Muscle layer of colon (tissue), 2 donors: ENCODE results near the gene STEAP2.
A peak's percentile ranks its signal among the peaks of the same experiment; 100 is the strongest.
"Not testable (repeated sequence)": the region's sequence is repeated elsewhere in the genome, so short reads cannot be mapped to it uniquely, and the experiment has no call there.

Experiments used
- H3K27ac ChIP-seq: one replicate; pipeline ENCODE4 v1.7.0; 2013; ENCODE audit warnings: low read depth, mild to moderate bottlenecking, low read length, moderate library complexity
- H3K27me3 ChIP-seq, 2 donors: one replicate each; pipeline ENCODE4 v1.7.0; 2013; ENCODE audit warnings: low read length in 2 of 2, mild to moderate bottlenecking in 2 of 2; ENCODE audit not compliant: insufficient read depth in 2 of 2, control insufficient read depth in 1 of 2
- H3K36me3 ChIP-seq: one replicate; pipeline ENCODE4 v1.7.0; 2013; ENCODE audit warnings: mild to moderate bottlenecking, low read length; ENCODE audit not compliant: insufficient read depth
- H3K4me1 ChIP-seq: one replicate; pipeline ENCODE4 v1.7.0; 2013; ENCODE audit warnings: mild to moderate bottlenecking, low read length; ENCODE audit not compliant: insufficient read depth
- H3K4me3 ChIP-seq, 2 donors: one replicate each; pipeline ENCODE4 v1.7.0; 2013; ENCODE audit warnings: low read length in 2 of 2, low read depth in 1 of 2, mild to moderate bottlenecking in 1 of 2, moderate library complexity in 1 of 2
- H3K9ac ChIP-seq: one replicate; pipeline ENCODE4 v1.7.0; 2013; ENCODE audit warnings: low read length
- H3K9me3 ChIP-seq: one replicate; pipeline ENCODE4 v1.7.0; 2013; ENCODE audit warnings: mild to moderate bottlenecking, low read length
- donor health status: abdominal sarcoma.
- donor health status: Adenocarcinoma of cecum.

The STEAP2 gene

DNA sequence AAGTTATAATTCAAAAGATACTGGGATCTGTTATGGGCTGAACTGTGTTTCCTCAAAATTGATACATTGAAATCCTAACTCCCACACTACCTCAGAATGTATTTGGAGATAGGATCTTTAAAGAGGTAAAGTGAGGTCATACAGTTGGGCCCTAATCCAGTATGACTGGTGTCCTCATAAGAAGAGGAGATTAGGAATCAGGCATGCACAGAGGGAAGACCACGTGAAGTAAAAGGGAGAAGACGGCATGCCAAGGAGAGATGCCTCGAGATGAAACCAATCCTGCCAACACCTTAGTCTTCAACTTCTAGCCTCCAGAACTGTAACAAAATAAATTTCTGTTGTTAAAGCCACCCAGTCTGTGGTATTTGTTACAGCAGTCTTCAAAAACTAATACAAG is 27.5 kb downstream of the STEAP2 start:
- H3K9ac ChIP-seq: no peak overlapping the region
- H3K4me1 ChIP-seq: peaks cover under 1% of the 10 kb centered on the region
- no peak overlapping the region for H3K4me3 ChIP-seq
- no peak overlapping the region for H3K27ac ChIP-seq
- no peaks in the 10 kb centered on the region for H3K36me3 ChIP-seq
- H3K27me3 ChIP-seq: no peaks in the 10 kb centered on the region
- no peaks in the 10 kb centered on the region for H3K9me3 ChIP-seq

DNA sequence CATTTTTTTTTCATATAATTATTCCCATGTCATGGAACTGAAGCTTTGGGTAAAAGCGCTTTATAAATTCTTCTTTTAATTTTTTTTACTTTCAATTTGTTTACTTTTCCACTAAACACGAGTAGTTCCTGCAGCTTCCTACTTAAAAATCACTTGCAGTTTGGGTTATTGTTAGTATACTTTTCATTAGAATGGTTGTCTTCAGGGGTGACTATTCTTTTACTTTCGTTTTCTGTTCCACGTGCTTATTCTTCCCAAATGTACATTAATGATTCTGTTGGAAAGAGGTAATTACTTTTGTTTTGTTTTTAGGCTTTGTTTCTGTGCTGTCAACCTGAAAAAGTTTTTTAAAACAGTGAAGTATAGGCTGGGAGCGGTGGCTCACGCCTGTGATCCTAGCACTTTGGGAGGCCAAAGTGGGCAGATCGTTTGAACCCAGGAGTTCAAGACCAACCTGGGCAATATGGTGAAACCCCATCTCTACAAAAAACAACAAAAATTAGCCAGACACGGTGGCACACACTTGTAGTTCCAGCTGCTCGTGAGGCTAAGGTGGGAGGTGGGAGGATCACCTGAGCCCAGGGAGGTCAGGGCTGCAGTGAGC is 28.2 kb downstream of the STEAP2 start:
- Histone ChIP-seq H3K27ac (no peak overlapping the region), H3K9me3 (no peaks in the 10 kb centered on the region), H3K4me3 (no peak overlapping the region), H3K9ac (no peak overlapping the region), H3K36me3 (no peaks in the 10 kb centered on the region), H3K27me3 (no peaks in the 10 kb centered on the region), H3K4me1 (peaks cover 7% of the 10 kb centered on the region)

DNA sequence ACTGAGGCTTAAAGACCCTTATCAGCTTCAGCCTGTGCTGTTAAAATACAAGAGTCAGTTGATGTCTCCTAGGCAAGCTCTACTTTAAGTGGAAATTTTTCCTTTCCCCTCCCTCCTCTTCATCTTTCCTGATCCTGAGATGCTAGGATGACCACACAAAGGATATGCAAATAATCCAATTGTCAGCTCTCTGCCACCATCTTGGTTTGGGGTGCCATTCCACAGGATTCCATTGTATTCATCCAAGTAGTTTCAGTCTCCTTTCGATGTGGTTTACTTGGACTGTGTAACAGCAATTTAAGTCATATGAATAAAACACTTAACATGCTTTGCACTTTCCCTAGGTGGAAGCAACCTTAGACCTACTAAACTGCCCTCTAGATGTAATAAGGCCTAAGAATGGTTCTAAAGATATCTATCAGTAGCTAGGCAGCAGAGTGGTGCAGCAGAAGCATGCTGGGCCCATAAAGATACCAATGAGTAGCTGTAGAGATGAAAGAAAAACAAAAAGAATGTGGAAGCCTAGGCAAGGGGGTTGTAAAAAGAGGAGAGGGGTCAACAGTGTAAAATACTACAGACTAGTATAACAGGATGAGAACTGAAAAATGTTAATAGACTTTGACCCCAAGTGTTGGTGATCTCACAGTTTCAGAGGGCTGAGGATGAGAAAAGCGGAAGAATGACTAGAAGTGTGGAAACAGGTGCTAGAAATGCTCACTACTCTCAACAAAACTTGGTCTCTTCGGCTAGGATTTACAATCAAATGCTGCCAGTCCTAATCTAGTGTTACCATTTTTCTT is 31.0 kb downstream of the STEAP2 start:
- Histone ChIP-seq H3K9ac (no peak overlapping the region), H3K36me3 (no peaks in the 10 kb centered on the region), H3K27ac (no peak overlapping the region), H3K4me1 (peaks cover 7% of the 10 kb centered on the region), H3K9me3 (no peaks in the 10 kb centered on the region), H3K4me3 (no peak overlapping the region), H3K27me3 (no peaks in the 10 kb centered on the region)

DNA sequence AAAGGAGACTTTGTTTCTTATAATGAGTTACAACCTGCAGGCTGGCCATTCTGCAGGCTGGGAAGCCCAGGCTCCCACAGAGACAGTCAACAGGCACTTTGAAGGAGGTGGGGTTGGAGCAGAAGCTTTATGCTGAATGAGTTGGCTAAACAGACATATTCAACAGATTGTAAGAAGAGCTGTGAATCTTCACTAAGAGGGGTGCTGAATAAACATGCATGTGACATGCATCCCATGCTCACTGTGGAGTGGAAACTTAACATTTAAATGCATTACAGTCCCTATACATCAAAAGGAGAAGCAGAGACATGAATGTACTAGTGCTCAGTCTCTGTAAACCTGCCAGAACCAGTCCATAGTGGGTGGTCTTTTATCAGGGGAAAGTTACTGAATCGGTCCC is 32.0 kb downstream of the STEAP2 start:
- no peak overlapping the region for H3K27ac ChIP-seq
- no peaks in the 10 kb centered on the region for H3K36me3 ChIP-seq
- H3K9me3 ChIP-seq: no peaks in the 10 kb centered on the region
- H3K27me3 ChIP-seq: no peaks in the 10 kb centered on the region
- H3K4me1 ChIP-seq: peaks cover 7% of the 10 kb centered on the region
- no peak overlapping the region for H3K9ac ChIP-seq
- no peak overlapping the region for H3K4me3 ChIP-seq

DNA sequence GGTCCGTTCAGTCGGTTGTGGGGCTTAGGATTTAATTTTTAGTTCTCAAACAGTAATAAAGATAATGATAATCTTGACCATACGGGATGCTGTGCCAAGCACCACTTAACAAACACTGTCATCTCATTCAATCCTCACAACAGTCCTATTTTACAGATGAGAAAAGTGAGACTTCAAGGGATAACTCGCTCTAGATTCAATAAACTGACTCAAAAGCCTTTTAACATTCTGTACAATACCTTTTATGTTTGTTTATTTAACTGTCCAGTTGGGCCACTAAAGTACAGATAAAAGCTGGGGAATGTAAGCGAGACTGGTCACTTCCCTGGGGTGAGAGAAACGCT is 33.0 kb downstream of the STEAP2 start:
- Histone ChIP-seq H3K27ac (peak overlapping the region; percentile 76), H3K9ac (peak overlapping the region; percentile 83), H3K4me1 (peaks cover 7% of the 10 kb centered on the region), H3K36me3 (no peaks in the 10 kb centered on the region), H3K27me3 (no peaks in the 10 kb centered on the region), H3K9me3 (no peaks in the 10 kb centered on the region), H3K4me3 (peak overlapping the region; percentile 84 to 85)

DNA sequence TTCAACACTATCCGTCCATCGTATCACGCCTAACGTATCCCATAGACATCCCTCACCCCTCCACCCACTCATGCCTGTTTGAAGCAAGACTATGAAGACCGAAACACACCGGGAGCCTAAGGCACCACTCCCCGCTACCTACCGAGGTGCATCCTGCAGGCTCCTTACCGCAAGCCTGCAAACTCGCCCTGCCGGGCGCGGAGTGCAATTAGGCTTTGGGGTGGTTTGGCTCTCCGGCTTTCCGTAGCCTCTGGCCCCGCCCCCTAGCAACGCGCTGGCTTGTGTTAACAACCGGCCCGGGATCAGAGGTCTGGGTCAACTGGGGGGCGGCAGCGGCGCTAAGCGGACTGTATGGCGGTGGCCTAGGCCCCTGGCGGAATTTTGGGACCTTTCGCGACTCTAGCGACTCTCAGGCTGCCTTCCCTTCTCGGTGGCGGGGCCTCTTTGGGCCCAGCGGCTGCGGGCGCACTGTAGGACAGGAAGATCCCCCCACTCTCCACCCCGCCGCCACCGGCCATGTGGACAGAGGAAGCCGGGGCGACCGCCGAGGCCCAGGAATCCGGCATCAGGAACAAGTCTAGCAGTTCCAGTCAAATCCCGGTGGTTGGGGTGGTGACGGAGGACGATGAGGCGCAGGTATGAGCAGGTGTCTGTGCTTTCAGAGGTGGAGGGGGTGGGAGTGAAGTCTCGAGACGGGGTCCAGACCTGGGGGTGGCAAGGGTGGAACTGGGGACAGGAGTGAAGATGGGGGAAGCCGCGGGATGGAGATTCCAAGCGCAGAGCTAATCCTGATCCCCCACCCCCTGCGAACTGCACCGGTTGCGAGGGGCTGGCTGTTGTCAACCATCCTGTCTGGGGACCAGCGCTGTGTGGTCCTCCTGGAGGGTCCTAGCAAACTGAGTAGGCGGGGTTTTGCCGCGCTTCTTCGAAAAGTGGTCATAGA is 33.6 kb downstream of the STEAP2 start, which contains the start of gene CFAP69:
TSS of gene CFAP69 (plus strand) at position 266 of the 943 bp plus-strand sequence. CDS start at position 517, 251 bp downstream.
- Histone ChIP-seq H3K4me3 (peak within 1 kb of the TSS; percentile 84 to 85), H3K27me3 (no peaks in the 10 kb centered on the region), H3K9ac (peak within 1 kb of the TSS; percentile 83), H3K27ac (peak within 1 kb of the TSS; percentile 76), H3K9me3 (no peaks in the 10 kb centered on the region), H3K4me1 (peaks cover 7% of the 10 kb centered on the region), H3K36me3 (no peaks in the 10 kb centered on the region)

DNA sequence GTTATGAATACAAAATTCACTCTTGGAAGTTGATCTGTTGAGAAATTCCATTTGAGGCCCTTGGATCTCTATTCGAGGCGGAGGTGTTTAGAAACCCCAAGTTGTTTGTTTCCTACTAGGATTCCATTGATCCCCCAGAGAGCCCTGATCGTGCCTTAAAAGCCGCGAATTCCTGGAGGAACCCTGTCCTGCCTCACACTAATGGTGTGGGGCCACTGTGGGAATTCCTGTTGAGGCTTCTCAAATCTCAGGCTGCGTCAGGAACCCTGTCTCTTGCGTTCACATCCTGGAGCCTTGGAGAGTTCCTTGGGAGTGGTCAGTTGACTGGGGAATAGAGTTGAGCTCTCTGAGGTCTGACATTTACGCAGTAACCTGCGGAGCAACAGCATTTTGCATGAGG is 34.6 kb downstream of the STEAP2 start:
- Histone ChIP-seq H3K36me3 (no peaks in the 10 kb centered on the region), H3K9ac (peak overlapping the region; percentile 83), H3K4me1 (peaks cover 11% of the 10 kb centered on the region), H3K27me3 (no peaks in the 10 kb centered on the region), H3K4me3 (peak overlapping the region; percentile 84 to 85), H3K9me3 (no peaks in the 10 kb centered on the region), H3K27ac (no peak overlapping the region)

DNA sequence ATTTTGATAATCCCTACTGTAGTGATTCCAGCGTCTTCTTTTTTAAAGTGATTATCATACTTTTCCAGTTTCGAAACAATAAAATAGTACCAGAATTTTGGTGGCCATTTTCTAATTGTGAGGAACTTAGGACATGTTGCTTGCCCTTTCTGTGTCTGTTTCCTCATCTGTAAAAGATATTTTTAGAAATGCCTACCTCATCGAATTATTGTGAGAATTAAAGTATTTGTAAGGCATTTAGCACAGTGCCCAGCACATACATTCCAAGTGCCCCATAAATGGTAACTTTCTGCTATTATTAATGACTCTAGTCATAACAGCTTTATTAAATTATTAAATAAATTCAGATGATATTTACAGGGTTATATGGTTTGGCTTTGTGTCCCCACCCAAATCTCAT is 37.2 kb downstream of the STEAP2 start:
- H3K4me1 ChIP-seq: peaks cover 13% of the 10 kb centered on the region
- no peaks in the 10 kb centered on the region for H3K27me3 ChIP-seq
- H3K36me3 ChIP-seq: no peaks in the 10 kb centered on the region
- no peak overlapping the region for H3K4me3 ChIP-seq
- H3K9me3 ChIP-seq: no peaks in the 10 kb centered on the region
- no peak overlapping the region for H3K27ac ChIP-seq
- H3K9ac ChIP-seq: no peak overlapping the region

DNA sequence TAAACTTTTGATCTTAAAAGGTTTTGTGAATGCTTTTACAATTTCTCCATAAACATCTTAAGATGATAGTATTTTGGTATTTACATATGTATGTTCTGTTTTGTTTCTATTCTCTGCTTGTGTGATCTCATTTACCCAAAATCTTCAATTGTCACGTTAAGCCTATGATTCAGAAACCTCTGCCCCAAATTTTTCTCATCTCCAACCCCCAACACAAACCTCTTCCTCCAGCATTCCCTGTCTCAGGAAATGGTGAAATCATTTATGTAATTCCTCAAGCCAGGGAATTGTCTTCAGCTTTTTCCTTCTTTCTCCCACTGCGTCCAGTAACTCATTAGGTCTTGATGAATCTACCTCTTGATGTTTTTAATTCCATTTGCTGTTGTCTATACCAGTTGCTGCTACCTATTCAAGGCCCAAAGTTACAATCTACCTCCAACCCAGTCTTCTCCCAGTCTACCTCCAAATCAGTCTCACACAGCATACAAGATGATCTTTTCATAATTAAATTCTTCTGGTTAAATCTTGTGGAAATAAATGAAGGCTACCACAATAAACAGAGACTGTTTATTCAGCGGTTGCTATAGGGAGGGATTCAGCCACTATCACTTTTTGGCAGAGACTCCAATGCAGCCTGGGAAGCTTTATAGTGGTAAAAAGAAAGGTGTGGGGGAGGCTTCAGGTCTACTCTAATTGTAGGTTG is 39.2 kb downstream of the STEAP2 start:
- Histone ChIP-seq H3K27me3 (no peaks in the 10 kb centered on the region), H3K9me3 (no peaks in the 10 kb centered on the region), H3K4me1 (peaks cover 6% of the 10 kb centered on the region), H3K9ac (no peak overlapping the region), H3K36me3 (no peaks in the 10 kb centered on the region), H3K27ac (no peak overlapping the region), H3K4me3 (no peak overlapping the region)

DNA sequence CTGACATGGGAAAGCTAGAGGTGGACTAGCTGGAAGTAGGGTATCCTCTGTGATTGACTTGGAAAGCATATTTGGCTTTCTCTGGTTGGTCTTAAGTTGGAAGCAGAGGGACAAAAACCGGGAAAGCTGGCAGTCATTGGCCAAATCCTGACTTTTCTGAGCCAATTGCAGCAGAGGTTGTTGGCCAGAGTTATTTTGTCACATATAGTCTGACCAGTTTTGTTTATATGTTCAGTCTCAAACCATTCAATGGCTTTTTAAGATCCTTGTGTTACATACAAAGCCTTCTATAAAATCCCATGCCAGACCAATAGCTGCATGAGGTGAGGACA is 39.7 kb downstream of the STEAP2 start:
- Histone ChIP-seq H3K36me3 (no peaks in the 10 kb centered on the region), H3K9me3 (no peaks in the 10 kb centered on the region), H3K4me3 (no peak overlapping the region), H3K4me1 (peaks cover 6% of the 10 kb centered on the region), H3K27ac (no peak overlapping the region), H3K27me3 (no peaks in the 10 kb centered on the region), H3K9ac (no peak overlapping the region)

DNA sequence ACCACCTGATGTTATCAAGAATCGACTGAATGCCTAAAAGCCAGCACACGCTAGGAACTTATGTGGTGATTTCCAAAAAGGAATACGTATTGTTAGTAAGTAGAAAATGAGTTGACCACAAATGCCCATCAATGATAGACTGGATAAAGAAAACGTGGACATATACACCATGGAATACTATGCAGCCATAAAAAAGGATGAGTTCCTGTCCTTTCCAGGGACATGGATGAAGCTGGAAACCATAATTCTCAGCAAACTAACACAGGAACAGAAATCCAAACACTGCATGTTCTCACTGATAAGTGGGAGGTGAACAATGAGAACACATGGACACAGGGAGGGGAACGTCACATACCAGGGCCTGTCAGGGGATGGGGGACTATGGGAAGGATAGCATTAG is 44.5 kb downstream of the STEAP2 start:
- H3K27ac ChIP-seq, H3K36me3 ChIP-seq, H3K27me3 ChIP-seq, H3K9me3 ChIP-seq, H3K4me3 ChIP-seq, H3K9ac ChIP-seq, H3K4me1 ChIP-seq: not testable (repeated sequence)
